DMS 273 (cell line): ENCODE data around the gene MFRP.

Experiments
- DNase-seq: peaks from one replicate; lab custom pipeline; 2025; ENCODE audit not compliant: unreplicated experiment; lab: John Stamatoyannopoulos, UW

Gene MFRP

DNA sequence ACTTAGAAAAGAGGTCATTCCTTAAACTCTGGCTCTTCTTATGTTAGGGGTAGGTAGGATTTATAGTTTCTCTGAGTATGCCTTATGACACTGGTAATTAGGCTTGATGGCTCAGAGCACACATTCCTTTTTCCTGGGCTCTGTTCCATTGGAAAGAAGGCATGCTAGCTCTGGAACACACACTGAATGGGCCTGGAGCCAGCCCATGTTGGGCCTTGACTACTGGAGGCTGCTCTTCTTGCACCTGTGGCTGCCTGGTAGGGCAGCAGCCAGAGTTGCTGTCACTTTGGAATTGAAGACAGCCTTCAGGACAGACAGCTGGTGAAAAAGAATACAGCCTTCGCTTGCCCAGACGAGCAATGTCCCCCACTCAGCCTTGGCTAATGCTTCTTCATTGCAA is 47.8 kb downstream of the MFRP start:
- DNase-seq = no peak

DNA sequence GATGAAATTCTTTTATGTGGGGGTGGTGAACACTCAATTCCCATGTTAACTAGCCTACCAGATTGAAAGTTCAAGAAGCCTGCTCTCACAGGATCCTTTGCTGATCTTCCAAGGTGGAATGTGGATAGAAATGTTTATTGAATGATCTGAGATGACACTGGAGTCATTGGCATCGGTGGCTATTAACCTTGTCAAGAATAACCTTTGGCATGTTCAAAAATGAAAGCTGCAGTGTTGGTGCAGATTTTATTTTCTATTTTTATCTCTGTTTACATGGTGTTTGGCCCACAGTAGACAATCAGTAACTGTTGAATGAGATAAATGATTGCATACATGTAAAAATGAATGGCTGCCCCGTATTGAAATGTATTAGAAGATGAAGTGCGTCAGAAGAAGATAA is 48.6 kb downstream of the MFRP start:
- DNase-seq = no peak

- DNase-seq = no peak
Observed at GRCh38 chr11:119295178-119295577, 51.3 kb downstream of the MFRP start.

DNA sequence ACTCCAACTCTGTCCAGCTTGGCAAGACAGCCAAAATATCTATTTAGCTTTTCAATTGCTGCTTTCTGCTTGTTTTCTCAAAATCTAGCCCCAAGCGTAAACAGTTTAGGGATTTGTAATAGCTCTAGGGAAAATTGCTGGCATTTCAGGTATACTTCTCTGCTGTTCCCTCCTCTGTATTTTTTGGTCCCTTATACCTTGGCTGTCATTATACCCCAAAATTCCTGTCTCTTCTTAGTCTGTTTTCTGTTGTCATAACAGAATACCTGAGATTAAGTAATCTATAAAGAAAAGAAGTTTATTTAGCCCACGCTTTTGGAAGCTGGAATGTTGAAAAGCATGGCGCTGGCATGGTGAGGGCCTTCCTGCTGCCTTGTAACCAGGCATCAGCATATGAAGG is 53.0 kb downstream of the MFRP start:
- DNase-seq = no peak

GRCh38 chr11:119290894-119291497 is 55.5 kb downstream of the MFRP start:
- no peak for DNase-seq
